Measurements from ENCODE around the gene PLCD3. TPM values are rescaled to one million over a fixed set of nuclear protein-coding genes. Genes with fewer than 3 reads are reported as not detected.

Gene PLCD3
- total and polyA plus RNA-seq, 2 of the 13 experiments (the other 11 are each of a cell fraction or from before 2014, with no cell fraction given), result 11.3 to 39.1 TPM

DNA sequence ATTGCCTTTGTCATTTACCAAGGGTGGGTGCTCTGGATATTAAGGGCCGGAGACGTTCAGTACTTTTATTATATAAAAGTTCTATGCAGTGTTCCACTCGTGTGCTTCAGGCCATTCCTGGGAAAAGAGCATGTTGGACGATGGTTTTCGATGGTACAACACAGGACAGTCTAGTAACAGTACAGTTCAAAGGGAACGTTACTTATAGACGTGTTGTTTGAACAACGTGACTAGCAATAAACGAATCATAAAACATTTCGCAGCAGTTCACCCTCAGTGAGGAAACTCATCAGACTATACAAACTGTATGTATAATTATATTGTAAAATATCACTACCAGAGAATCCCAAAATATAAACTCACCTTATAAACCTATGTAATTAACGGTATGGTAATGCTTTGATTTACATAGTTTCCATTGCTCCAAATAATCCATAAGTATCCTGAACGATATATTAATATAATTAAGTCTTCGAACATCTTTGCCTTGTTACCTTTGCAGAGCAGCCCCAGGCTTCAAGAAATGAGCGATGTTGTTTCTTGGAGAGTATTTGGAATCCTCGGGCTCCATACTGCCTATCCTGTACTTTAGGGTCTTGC lies 70.6 kb downstream of the PLCD3 start (continued):
- TF ChIP-seq, protein P1, sequence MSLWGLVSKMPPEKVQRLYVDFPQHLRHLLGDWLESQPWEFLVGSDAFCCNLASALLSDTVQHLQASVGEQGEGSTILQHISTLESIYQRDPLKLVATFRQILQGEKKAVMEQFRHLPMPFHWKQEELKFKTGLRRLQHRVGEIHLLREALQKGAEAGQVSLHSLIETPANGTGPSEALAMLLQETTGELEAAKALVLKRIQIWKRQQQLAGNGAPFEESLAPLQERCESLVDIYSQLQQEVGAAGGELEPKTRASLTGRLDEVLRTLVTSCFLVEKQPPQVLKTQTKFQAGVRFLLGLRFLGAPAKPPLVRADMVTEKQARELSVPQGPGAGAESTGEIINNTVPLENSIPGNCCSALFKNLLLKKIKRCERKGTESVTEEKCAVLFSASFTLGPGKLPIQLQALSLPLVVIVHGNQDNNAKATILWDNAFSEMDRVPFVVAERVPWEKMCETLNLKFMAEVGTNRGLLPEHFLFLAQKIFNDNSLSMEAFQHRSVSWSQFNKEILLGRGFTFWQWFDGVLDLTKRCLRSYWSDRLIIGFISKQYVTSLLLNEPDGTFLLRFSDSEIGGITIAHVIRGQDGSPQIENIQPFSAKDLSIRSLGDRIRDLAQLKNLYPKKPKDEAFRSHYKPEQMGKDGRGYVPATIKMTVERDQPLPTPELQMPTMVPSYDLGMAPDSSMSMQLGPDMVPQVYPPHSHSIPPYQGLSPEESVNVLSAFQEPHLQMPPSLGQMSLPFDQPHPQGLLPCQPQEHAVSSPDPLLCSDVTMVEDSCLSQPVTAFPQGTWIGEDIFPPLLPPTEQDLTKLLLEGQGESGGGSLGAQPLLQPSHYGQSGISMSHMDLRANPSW (CRISPR knock-in tag; IDR thresholded peaks at IDR 0.05; ENCODE audit: borderline replicate concordance), result 0 out of 2 replicates have a peak, but pooled peaks have one; percentile 28
- TF ChIP-seq ZNF598 (CRISPR knock-in tag; IDR thresholded peaks at IDR 0.05; ENCODE audit: borderline replicate concordance) (no peak), ETV5 (CRISPR knock-in tag; IDR thresholded peaks at IDR 0.05; ENCODE audit: borderline replicate concordance) (no peak), ZZZ3 (CRISPR knock-in tag; IDR thresholded peaks at IDR 0.05; ENCODE audit: borderline replicate concordance) (no peak), KLF15 (CRISPR knock-in tag; IDR thresholded peaks at IDR 0.05; ENCODE audit: borderline replicate concordance) (no peak), MXD4 (CRISPR knock-in tag; IDR thresholded peaks at IDR 0.05) (0 out of 2 replicates have a peak, but pooled peaks have one; percentile 39), HDAC1 (CRISPR knock-in tag; IDR thresholded peaks at IDR 0.05) (no peak), ZNF207 (IDR thresholded peaks at IDR 0.05; ENCODE audit: borderline replicate concordance) (no peak)
- TF ChIP-seq, protein P2, sequence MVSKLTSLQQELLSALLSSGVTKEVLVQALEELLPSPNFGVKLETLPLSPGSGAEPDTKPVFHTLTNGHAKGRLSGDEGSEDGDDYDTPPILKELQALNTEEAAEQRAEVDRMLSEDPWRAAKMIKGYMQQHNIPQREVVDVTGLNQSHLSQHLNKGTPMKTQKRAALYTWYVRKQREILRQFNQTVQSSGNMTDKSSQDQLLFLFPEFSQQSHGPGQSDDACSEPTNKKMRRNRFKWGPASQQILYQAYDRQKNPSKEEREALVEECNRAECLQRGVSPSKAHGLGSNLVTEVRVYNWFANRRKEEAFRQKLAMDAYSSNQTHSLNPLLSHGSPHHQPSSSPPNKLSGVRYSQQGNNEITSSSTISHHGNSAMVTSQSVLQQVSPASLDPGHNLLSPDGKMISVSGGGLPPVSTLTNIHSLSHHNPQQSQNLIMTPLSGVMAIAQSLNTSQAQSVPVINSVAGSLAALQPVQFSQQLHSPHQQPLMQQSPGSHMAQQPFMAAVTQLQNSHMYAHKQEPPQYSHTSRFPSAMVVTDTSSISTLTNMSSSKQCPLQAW (CRISPR knock-in tag; IDR thresholded peaks at IDR 0.05), result no peak
